Naive B cell (primary cell): ENCODE results near the gene ZSWIM4. TPM values are rescaled to one million over a fixed set of nuclear protein-coding genes. Genes with fewer than 3 reads are reported as not detected.

Source experiments
- ATAC-seq, 2 donors: fragments of 150-1000 bp; cut with Tn5 transposase; 2 replicates each; pipeline ENCODE4 v1.10.0; 2021; ENCODE audit warnings: low read depth in 2 of 2, mild to moderate bottlenecking in 2 of 2, moderate library complexity in 2 of 2
- DNase-seq: peaks from one replicate; pipeline ENCODE4 v3.0.0; 2022
- H3K27ac Mint-ChIP-seq, 6 donors: one replicate each; pipeline ENCODE4 v1.8.0; 2020 to 2022; ENCODE audit warnings: mild to moderate bottlenecking in 6 of 6, mixed read lengths in 6 of 6, moderate library complexity in 5 of 6, inconsistent platforms in 2 of 6
- H3K27me3 Mint-ChIP-seq, 3 donors: one replicate each; pipeline ENCODE4 v1.8.0; 2021 to 2022; ENCODE audit warnings: mixed read lengths in 3 of 3, mild to moderate bottlenecking in 1 of 3
- H3K36me3 Mint-ChIP-seq, 2 donors: one replicate each; pipeline ENCODE4 v1.8.0; 2020 to 2022; ENCODE audit warnings: mixed read lengths in 2 of 2, inconsistent platforms in 1 of 2, mild to moderate bottlenecking in 1 of 2
- H3K4me1 Mint-ChIP-seq, 3 donors: one replicate each; pipeline ENCODE4 v1.8.0; 2020 to 2022; ENCODE audit warnings: mixed read lengths in 3 of 3, inconsistent platforms in 1 of 3, mild to moderate bottlenecking in 1 of 3, moderate library complexity in 1 of 3
- H3K4me3 Mint-ChIP-seq, 8 donors: one replicate each; pipeline ENCODE4 v1.8.0; 2020 to 2022; ENCODE audit warnings: mild to moderate bottlenecking in 8 of 8, mixed read lengths in 8 of 8, moderate library complexity in 8 of 8, inconsistent platforms in 2 of 8
- H3K9me3 Mint-ChIP-seq, 7 donors: one replicate each; pipeline ENCODE4 v1.8.0; 2020 to 2022; ENCODE audit warnings: mixed read lengths in 7 of 7, mild to moderate bottlenecking in 5 of 7, inconsistent platforms in 2 of 7, moderate library complexity in 1 of 7
- polyA plus RNA-seq, 6 donors: library from polyadenylated mRNA; unstranded; fragments of 300-500 nt; fragmentation: Illumina TruSeq; gene quantifications; one replicate each; pipeline ENCODE4 v1.2.3, GENCODE V29; 2021; ENCODE audit warnings: low read depth in 6 of 6

Gene ZSWIM4
- polyA plus RNA-seq, 6 donors from 2014 or later: 0.65 to 2.2 (median 0.89) TPM; not detected in 1

DNA sequence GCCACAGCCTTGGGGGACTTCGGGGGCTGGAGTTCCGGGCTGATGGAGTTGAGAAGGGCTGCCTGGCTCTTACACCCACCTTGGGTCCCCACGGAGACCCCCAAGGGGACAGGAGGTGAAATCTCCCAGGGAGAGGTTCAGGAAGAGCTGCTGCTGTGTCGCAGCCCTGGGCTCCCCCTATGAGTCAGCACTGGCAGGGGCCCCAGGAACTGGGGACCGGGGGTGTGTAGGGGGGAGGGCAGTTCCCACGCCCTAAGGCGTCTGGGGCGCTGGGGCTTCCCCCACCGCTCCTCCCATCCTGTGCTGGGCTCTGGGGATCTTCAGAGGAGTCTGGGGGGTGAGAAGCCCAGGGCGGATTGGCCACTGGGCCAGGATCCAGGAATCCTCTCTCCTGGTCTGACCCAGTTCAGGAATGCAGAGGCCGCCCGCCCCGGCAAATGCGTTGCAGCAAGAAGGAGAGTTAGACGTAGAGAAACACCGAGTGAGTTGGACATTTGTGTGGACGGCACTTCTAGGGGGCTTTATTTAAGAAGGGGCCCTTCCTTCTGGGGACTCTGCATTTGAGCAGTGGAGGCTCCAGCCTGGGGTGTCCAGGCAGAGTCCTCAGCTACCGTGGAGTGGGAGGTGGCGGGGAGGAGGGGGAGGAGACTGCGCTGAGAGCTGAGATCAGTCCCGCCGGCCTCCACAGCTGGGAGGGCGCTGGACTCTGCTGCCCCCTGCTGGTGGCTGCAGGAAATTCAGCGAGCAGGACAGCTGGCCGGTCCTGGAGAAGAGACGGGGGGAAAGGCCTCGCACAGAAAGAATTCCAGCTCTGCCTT is 66.7 kb downstream of the ZSWIM4 start:
- Mint-ChIP-seq H3K27ac (peak overlapping the region; percentile 93 to 98 (median 95)), H3K4me3 (peak overlapping the region; percentile 75 to 97 (median 94)), H3K36me3 (peaks cover 5 to 12% of the 10 kb centered on the region in 2 donors), H3K27me3 (peaks cover 26 to 30% (median 27%) of the 10 kb centered on the region in 3 donors), H3K9me3 (peaks cover 0 to 1% (median 0%) of the 10 kb centered on the region in 7 donors), H3K4me1 (peaks cover 24 to 32% (median 29%) of the 10 kb centered on the region in 3 donors)
- DNase-seq (peak; percentile 85), ATAC-seq (peak; percentile 82 to 83)

DNA sequence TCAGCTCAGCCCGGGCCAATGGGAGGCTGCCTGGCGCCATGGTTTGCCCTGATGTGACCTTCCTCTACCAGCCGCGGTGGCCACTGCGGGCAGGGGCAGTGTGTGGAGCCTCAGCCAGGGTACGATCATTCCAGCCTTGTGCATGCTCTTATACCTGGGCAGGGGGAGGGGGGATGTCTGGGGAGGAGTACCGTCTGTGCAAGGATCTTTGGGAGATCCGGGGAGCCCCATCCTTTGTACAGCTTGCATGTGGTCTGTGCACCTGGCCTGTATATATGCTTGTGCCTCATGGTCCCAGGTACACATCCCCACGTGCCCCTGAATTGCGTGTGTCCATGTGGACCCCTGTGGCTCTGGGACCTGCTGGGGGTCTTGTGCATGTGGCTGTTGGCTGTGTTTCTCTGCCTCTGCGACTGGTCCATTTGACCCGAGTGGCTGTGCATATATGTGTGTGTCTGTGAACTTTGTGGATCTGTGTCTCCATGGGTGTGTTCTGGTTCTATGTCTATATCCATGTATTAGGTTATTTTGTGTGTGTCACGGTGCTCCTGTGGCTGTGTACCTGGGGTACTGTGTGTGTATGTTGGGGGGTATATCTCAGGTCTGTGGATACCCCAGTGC is 68.9 kb downstream of the ZSWIM4 start:
- DNase-seq (no peak), ATAC-seq (no peak)
- peaks cover 24 to 32% (median 29%) of the 10 kb centered on the region in 3 donors for H3K4me1 Mint-ChIP-seq
- peaks cover 37 to 48% (median 48%) of the 10 kb centered on the region in 3 donors for H3K27me3 Mint-ChIP-seq
- peak overlapping the region; percentile 22 to 91 (median 78) for H3K4me3 Mint-ChIP-seq
- peaks cover 0 to 1% (median 0%) of the 10 kb centered on the region in 7 donors for H3K9me3 Mint-ChIP-seq
- H3K27ac Mint-ChIP-seq: peak overlapping the region in 2 of 6 donors; percentile 3 to 82
- peaks cover 5 to 12% of the 10 kb centered on the region in 2 donors for H3K36me3 Mint-ChIP-seq

GRCh38 chr19:13864667-13865570 is 69.7 kb downstream of the ZSWIM4 start:
- ATAC-seq (no peak), DNase-seq (no peak)
- Mint-ChIP-seq H3K36me3 (peaks cover 5 to 12% of the 10 kb centered on the region in 2 donors), H3K27ac (peak overlapping the region in 2 of 6 donors; percentile 3 to 82), H3K27me3 (peaks cover 42 to 55% (median 53%) of the 10 kb centered on the region in 3 donors), H3K4me1 (peaks cover 24 to 29% (median 28%) of the 10 kb centered on the region in 3 donors), H3K9me3 (peaks cover 0 to 1% (median 0%) of the 10 kb centered on the region in 7 donors), H3K4me3 (peak overlapping the region; percentile 35 to 91 (median 78))

DNA sequence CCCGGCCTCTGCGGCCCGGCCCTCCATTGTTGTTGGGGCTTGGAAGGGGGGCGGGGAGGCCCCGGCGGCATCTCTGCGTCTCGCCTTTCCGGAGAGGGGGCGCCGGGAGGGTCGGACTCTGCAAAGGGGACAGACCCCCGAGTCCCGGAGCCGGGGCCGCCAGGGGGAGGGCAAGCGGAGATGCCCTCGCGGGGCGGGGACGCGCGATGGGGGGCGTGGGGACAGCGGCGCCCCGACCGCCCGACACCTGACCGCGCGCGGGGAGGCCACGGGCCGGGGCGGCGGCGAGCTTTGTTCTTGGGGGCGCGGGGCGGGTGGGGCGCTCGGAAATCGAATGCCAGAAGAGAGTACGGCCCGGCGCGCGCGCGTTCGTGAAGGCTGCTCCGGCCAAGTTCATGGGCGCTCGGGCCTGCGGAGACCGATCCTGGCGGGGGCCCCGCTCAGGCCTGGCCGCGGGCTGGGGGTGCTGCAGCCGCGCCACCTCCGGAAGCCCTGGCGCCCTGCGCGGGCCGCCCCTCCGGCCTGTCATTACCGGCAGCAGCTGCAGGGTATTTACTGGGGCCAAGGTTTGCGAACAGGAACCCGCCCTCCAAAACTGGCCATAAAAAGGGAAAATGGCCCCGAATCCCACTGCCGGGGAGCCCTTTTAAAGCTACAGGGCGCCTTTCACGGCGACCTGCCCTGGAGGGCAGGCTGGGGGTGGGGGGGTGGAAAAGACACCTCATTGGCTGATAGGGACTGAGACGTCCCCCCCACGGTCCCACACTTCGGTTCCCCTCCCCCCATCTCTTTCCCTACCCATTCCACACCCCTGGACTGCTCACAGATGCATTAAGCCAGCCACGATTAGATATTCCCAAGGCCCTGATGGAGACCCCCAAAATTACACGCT is 70.6 kb downstream of the ZSWIM4 start:
- H3K4me1 Mint-ChIP-seq: peaks cover 25 to 29% (median 28%) of the 10 kb centered on the region in 3 donors
- H3K9me3 Mint-ChIP-seq: peaks cover 0 to 1% (median 0%) of the 10 kb centered on the region in 7 donors
- peak overlapping the region; percentile 33 to 83 (median 77) for H3K4me3 Mint-ChIP-seq
- DNase-seq (no peak), ATAC-seq (no peak)
- peaks cover 42 to 64% (median 61%) of the 10 kb centered on the region in 3 donors for H3K27me3 Mint-ChIP-seq
- H3K36me3 Mint-ChIP-seq: peaks cover 5 to 12% of the 10 kb centered on the region in 2 donors
- peak overlapping the region in 2 of 6 donors; percentile 80 to 83 for H3K27ac Mint-ChIP-seq

- H3K4me3 Mint-ChIP-seq: peak overlapping the region; percentile 33 to 83 (median 77)
- DNase-seq: no peak
Observed at GRCh38 chr19:13866463-13867046, 71.3 kb downstream of the ZSWIM4 start.

GRCh38 chr19:13868663-13869062 is 73.4 kb downstream of the ZSWIM4 start:
- H3K27me3 Mint-ChIP-seq: peaks cover 45 to 77% (median 76%) of the 10 kb centered on the region in 3 donors
- peak overlapping the region in 2 of 8 donors; percentile 0 to 73 for H3K4me3 Mint-ChIP-seq

More at GRCh38 chr19:13866463-13867046, 71.3 kb downstream of the ZSWIM4 start:
- peaks cover 47 to 70% (median 68%) of the 10 kb centered on the region in 3 donors for H3K27me3 Mint-ChIP-seq
- peaks cover 0 to 1% (median 0%) of the 10 kb centered on the region in 7 donors for H3K9me3 Mint-ChIP-seq
- peak overlapping the region in 3 of 6 donors; percentile 25 to 83 (median 80) for H3K27ac Mint-ChIP-seq
- H3K4me1 Mint-ChIP-seq: peaks cover 22 to 25% (median 23%) of the 10 kb centered on the region in 3 donors
- peaks cover 5 to 12% of the 10 kb centered on the region in 2 donors for H3K36me3 Mint-ChIP-seq
- ATAC-seq: no peak

GRCh38 chr19:13869281-13869680 is 74.0 kb downstream of the ZSWIM4 start:
- H3K4me3 Mint-ChIP-seq: no peak overlapping the region
- ATAC-seq (no peak), DNase-seq (no peak)
- H3K27ac Mint-ChIP-seq: no peak overlapping the region
- H3K4me1 Mint-ChIP-seq: peaks cover 20 to 25% (median 22%) of the 10 kb centered on the region in 3 donors
- H3K36me3 Mint-ChIP-seq: peaks cover 3 to 10% of the 10 kb centered on the region in 2 donors
- peaks cover 0 to 1% (median 0%) of the 10 kb centered on the region in 7 donors for H3K9me3 Mint-ChIP-seq
- H3K27me3 Mint-ChIP-seq: peaks cover 41 to 74% (median 74%) of the 10 kb centered on the region in 3 donors

More at GRCh38 chr19:13868663-13869062, 73.4 kb downstream of the ZSWIM4 start:
- no peak for DNase-seq
- Mint-ChIP-seq H3K4me1 (peaks cover 20 to 27% (median 25%) of the 10 kb centered on the region in 3 donors), H3K27ac (peak overlapping the region in 2 of 6 donors; percentile 4 to 86), H3K36me3 (peaks cover 5 to 12% of the 10 kb centered on the region in 2 donors), H3K9me3 (peaks cover 0 to 1% (median 0%) of the 10 kb centered on the region in 7 donors)
- ATAC-seq: no peak

GRCh38 chr19:13870873-13871272 is 75.6 kb downstream of the ZSWIM4 start:
- H3K9me3 Mint-ChIP-seq: no peaks in the 10 kb centered on the region
- peaks cover 0 to 5% of the 10 kb centered on the region in 2 donors for H3K36me3 Mint-ChIP-seq
- DNase-seq (no peak), ATAC-seq (no peak)
- H3K27me3 Mint-ChIP-seq: peaks cover 37 to 79% (median 71%) of the 10 kb centered on the region in 3 donors
- peak overlapping the region in 2 of 8 donors; percentile 24 to 42 for H3K4me3 Mint-ChIP-seq
- H3K4me1 Mint-ChIP-seq: peaks cover 15 to 21% (median 16%) of the 10 kb centered on the region in 3 donors
- H3K27ac Mint-ChIP-seq: peak overlapping the region in 1 of 6 donors; percentile 56

- no peak for ATAC-seq
- Mint-ChIP-seq H3K9me3 (no peaks in the 10 kb centered on the region), H3K27me3 (peaks cover 30 to 75% (median 58%) of the 10 kb centered on the region in 3 donors), H3K36me3 (no peaks in the 10 kb centered on the region), H3K27ac (peak overlapping the region in 1 of 6 donors; percentile 37), H3K4me3 (peak overlapping the region; percentile 60 to 87 (median 78)), H3K4me1 (peaks cover 7 to 12% (median 10%) of the 10 kb centered on the region in 3 donors)
- no peak for DNase-seq
Observed at GRCh38 chr19:13872339-13872694, 77.1 kb downstream of the ZSWIM4 start.

DNA sequence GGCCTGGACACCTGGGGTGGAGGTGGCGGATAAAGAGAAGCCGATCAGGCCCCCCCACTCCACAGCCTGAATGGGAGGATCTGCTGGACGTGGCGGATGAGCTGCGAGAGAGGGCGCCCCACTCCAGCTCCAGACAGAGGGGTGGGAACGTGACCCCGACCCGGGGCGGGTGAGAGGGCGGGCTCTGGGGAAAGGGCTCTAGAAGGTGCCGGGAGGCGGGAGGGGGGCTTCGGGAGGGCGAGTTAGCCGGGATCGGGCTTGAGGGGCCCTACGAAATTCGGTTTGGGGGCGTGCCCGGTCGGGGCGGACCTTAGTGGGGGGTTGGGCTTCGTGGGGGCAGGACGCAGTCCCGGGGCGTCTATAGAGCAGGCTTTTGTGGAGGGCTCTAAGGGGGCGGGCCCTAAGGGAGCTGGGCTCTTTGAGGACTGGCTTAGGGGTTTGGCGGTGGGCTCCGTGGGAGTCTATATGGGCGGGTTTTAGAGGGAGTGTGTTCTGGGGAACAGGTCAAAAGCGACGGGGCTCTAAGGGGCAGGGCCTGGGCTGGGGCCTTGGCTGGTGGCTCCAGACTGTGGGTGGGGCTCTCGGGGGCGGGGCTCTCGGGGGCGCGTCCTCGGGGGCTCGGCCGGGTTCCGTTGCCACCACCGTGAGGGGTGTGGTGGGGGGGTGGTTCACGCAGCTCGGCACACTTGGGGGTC is 77.6 kb downstream of the ZSWIM4 start:
- H3K27ac Mint-ChIP-seq: no peak overlapping the region
- DNase-seq (peak; percentile 38), ATAC-seq (peak; percentile 82 to 86)
- peaks cover 24 to 69% (median 53%) of the 10 kb centered on the region in 3 donors for H3K27me3 Mint-ChIP-seq
- no peaks in the 10 kb centered on the region for H3K9me3 Mint-ChIP-seq
- H3K36me3 Mint-ChIP-seq: no peaks in the 10 kb centered on the region
- peaks cover 7 to 12% (median 10%) of the 10 kb centered on the region in 3 donors for H3K4me1 Mint-ChIP-seq
- peak overlapping the region; percentile 60 to 90 (median 82) for H3K4me3 Mint-ChIP-seq
